Gastrocnemius medialis (tissue), 4 donors: ENCODE data around the gene LNPEP. TPM values are rescaled to one million over a fixed set of nuclear protein-coding genes. Genes with fewer than 3 reads are reported as not detected.

Experiments used
- ATAC-seq, 2 donors: fragments of 150-250 bp; one replicate each; pipeline ENCODE4 v1.9.1; 2016
- DNase-seq, 2 donors: peaks; one replicate each; pipeline ENCODE4 v3.0.0-alpha.2; 2019
- H3K27ac ChIP-seq, 4 donors: fragments of 200-600 bp; sonication (generic); 1 replicate in 1 of 4; 2 replicates in 3 of 4; pipeline ENCODE4 v1.5.1; 2016 to 2018; ENCODE audit warnings: mild to moderate bottlenecking in 2 of 4, moderate library complexity in 1 of 4
- H3K27me3 ChIP-seq, 3 donors: fragments of 200-600 bp; sonication (generic) in 2 of 3; 1 replicate in 1 of 3; 2 replicates in 2 of 3; pipeline versions ENCODE4 v1.5.1 to v1.6.0; 2016 to 2019; ENCODE audit warnings: mild to moderate bottlenecking in 1 of 3, moderate library complexity in 1 of 3
- H3K36me3 ChIP-seq, 2 donors: fragments of 200-600 bp; sonication (generic) in 1 of 2; one replicate each; pipeline ENCODE4 v1.5.1; 2017 to 2018
- H3K4me1 ChIP-seq, 2 donors: fragments of 200-600 bp; sonication (generic) in 1 of 2; one replicate each; pipeline ENCODE4 v1.5.1; 2016 to 2017; ENCODE audit warnings: mild to moderate bottlenecking in 2 of 2
- H3K4me3 ChIP-seq, 4 donors: fragments of 200-600 bp; sonication (generic) in 3 of 4; 1 replicate in 1 of 4; 2 replicates in 3 of 4; pipeline ENCODE4 v1.5.1; 2016 to 2019; ENCODE audit warnings: mild to moderate bottlenecking in 2 of 4
- H3K9me3 ChIP-seq, 3 donors: fragments of 200-600 bp; sonication (generic) in 2 of 3; 1 replicate in 1 of 3; 2 replicates in 2 of 3; pipeline ENCODE4 v1.5.1; 2016 to 2019
- CTCF ChIP-seq, 5 experiments: fragments of 450-650 bp in 3 of 5; fragments of 200-600 bp in 2 of 5; sonication (generic) in 2 of 5; IDR thresholded peaks in 4 of 5; conservative IDR thresholded peaks in 1 of 5; 1 replicate in 4 of 5; 2 replicates in 1 of 5; pipeline ENCODE4 v1.5.1; 2016 to 2019; ENCODE audit warnings: antibody characterized with exemption in 5 of 5, mild to moderate bottlenecking in 3 of 5, moderate library complexity in 3 of 5
- POLR2A ChIP-seq, 2 donors: fragments of 450-650 bp; IDR thresholded peaks; one replicate each; pipeline ENCODE4 v1.6.1; 2017; ENCODE audit warnings: antibody characterized with exemption in 2 of 2, mild to moderate bottlenecking in 2 of 2, moderate library complexity in 2 of 2
- in situ Hi-C, 4 donors: fragments of 200-750 bp; cut with MboI; loops; one replicate each; pipeline versions ENCODE4 v1.15.0 to v1.8.0; 2017; ENCODE audit warnings: low sequenced_read_pairs in 4 of 4
- intact Hi-C: fragments of 100-400 bp; cut with DNase I; formaldehyde crosslinking; loops from one replicate; pipeline ENCODE4 v1.15.1; 2023; ENCODE audit warnings: low total_unique reads
- total RNA-seq, 4 donors: library from RNA; depleted of rRNA; stranded (reverse); fragments of >200 nt; gene quantifications; one replicate each; pipeline versions ENCODE4 v1.1.0 to v1.2.3, GENCODE V29; 2016

LNPEP gene
- total RNA-seq, 4 donors from 2014 or later: 31.9 to 48.7 (median 33.1) TPM

- ATAC-seq: no peak
- no peaks in the 10 kb centered on the region for H3K27me3 ChIP-seq
- no peaks in the 10 kb centered on the region for H3K9me3 ChIP-seq
- intact Hi-C loops: no loop called here
- H3K36me3 ChIP-seq: no peaks in the 10 kb centered on the region
- TF ChIP-seq CTCF (IDR thresholded peaks at IDR 0.05 in 4 of 5, conservative IDR thresholded peaks at IDR 0.05 in 1 of 5) (no peak), POLR2A (IDR thresholded peaks at IDR 0.05) (no peak)
- in situ Hi-C loops: no loop called here
- DNase-seq: no peak
- peak overlapping the region in 1 of 4 donors; percentile 14 for H3K27ac ChIP-seq
- no peak overlapping the region for H3K4me3 ChIP-seq
- no peaks in the 10 kb centered on the region for H3K4me1 ChIP-seq
Observed at GRCh38 chr5:97070234-97070633, 134.4 kb downstream of the LNPEP start.

GRCh38 chr5:97071101-97071500 lies 135.2 kb downstream of the LNPEP start:
- no peak for TF ChIP-seq POLR2A (IDR thresholded peaks at IDR 0.05)
- TF ChIP-seq CTCF (IDR thresholded peaks at IDR 0.05 in 4 of 5, conservative IDR thresholded peaks at IDR 0.05 in 1 of 5): no peak
- no peaks in the 10 kb centered on the region for H3K9me3 ChIP-seq
- DNase-seq (peak; percentile 5 to 19), ATAC-seq (peak; percentile 55 to 82)
- H3K36me3 ChIP-seq: no peaks in the 10 kb centered on the region
- in situ Hi-C loops: no loop called here
- no peaks in the 10 kb centered on the region for H3K27me3 ChIP-seq
- H3K4me1 ChIP-seq: no peaks in the 10 kb centered on the region
- intact Hi-C loops: no loop called here
- peak overlapping the region in 1 of 4 donors; percentile 14 for H3K27ac ChIP-seq
- H3K4me3 ChIP-seq: no peak overlapping the region

- in situ Hi-C loops: no loop called here
- Histone ChIP-seq H3K9me3 (no peaks in the 10 kb centered on the region), H3K4me3 (no peak overlapping the region), H3K27me3 (no peaks in the 10 kb centered on the region), H3K4me1 (no peaks in the 10 kb centered on the region), H3K27ac (no peak overlapping the region), H3K36me3 (no peaks in the 10 kb centered on the region)
- intact Hi-C loops: no loop called here
- DNase-seq (no peak), ATAC-seq (no peak)
- TF ChIP-seq CTCF (IDR thresholded peaks at IDR 0.05 in 4 of 5, conservative IDR thresholded peaks at IDR 0.05 in 1 of 5) (no peak), POLR2A (IDR thresholded peaks at IDR 0.05) (no peak)
Observed at GRCh38 chr5:97071993-97072392, 136.1 kb downstream of the LNPEP start.

GRCh38 chr5:97072696-97073095 lies 136.8 kb downstream of the LNPEP start:
- no peak for DNase-seq
- in situ Hi-C loops: no loop called here
- H3K27me3 ChIP-seq: no peaks in the 10 kb centered on the region
- TF ChIP-seq CTCF (IDR thresholded peaks at IDR 0.05 in 4 of 5, conservative IDR thresholded peaks at IDR 0.05 in 1 of 5) (no peak), POLR2A (IDR thresholded peaks at IDR 0.05) (no peak)
- H3K27ac ChIP-seq: no peak overlapping the region
- H3K4me1 ChIP-seq: no peaks in the 10 kb centered on the region
- ATAC-seq: no peak
- H3K9me3 ChIP-seq: no peaks in the 10 kb centered on the region
- H3K4me3 ChIP-seq: no peak overlapping the region
- intact Hi-C loops: no loop called here
- H3K36me3 ChIP-seq: no peaks in the 10 kb centered on the region

GRCh38 chr5:97073420-97073819 lies 137.5 kb downstream of the LNPEP start:
- in situ Hi-C loops (no loop called here), intact Hi-C loops (no loop called here)
- H3K27ac ChIP-seq: no peak overlapping the region
- no peaks in the 10 kb centered on the region for H3K36me3 ChIP-seq
- H3K4me3 ChIP-seq: no peak overlapping the region
- TF ChIP-seq CTCF (IDR thresholded peaks at IDR 0.05 in 4 of 5, conservative IDR thresholded peaks at IDR 0.05 in 1 of 5) (no peak), POLR2A (IDR thresholded peaks at IDR 0.05) (no peak)
- ATAC-seq (no peak), DNase-seq (no peak)
- no peaks in the 10 kb centered on the region for H3K4me1 ChIP-seq
- H3K27me3 ChIP-seq: no peaks in the 10 kb centered on the region
- no peaks in the 10 kb centered on the region for H3K9me3 ChIP-seq
